ENCODE measurements around the gene DOK6. TPM values are rescaled to one million over a fixed set of nuclear protein-coding genes. Genes with fewer than 3 reads are reported as not detected.

DOK6 gene
- total and polyA plus RNA-seq, 2 of the 13 experiments (the other 11 are each of a cell fraction or from before 2014, with no cell fraction given): 17.0 to 17.2 TPM

- TF ChIP-seq, protein P1, sequence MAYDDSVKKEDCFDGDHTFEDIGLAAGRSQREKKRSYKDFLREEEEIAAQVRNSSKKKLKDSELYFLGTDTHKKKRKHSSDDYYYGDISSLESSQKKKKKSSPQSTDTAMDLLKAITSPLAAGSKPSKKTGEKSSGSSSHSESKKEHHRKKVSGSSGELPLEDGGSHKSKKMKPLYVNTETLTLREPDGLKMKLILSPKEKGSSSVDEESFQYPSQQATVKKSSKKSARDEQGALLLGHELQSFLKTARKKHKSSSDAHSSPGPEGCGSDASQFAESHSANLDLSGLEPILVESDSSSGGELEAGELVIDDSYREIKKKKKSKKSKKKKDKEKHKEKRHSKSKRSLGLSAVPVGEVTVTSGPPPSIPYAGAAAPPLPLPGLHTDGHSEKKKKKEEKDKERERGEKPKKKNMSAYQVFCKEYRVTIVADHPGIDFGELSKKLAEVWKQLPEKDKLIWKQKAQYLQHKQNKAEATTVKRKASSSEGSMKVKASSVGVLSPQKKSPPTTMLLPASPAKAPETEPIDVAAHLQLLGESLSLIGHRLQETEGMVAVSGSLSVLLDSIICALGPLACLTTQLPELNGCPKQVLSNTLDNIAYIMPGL (CRISPR knock-in tag; IDR thresholded peaks at IDR 0.05; ENCODE audit: borderline replicate concordance in 1 of 2, low read depth in 1 of 2): peak; percentile 43 to 77; a peak in 3 of 4 replicates
- TF ChIP-seq, protein P2, sequence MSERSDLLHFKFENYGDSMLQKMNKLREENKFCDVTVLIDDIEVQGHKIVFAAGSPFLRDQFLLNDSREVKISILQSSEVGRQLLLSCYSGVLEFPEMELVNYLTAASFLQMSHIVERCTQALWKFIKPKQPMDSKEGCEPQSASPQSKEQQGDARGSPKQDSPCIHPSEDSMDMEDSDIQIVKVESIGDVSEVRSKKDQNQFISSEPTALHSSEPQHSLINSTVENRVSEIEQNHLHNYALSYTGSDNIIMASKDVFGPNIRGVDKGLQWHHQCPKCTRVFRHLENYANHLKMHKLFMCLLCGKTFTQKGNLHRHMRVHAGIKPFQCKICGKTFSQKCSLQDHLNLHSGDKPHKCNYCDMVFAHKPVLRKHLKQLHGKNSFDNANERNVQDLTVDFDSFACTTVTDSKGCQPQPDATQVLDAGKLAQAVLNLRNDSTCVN (CRISPR knock-in tag; IDR thresholded peaks at IDR 0.05; ENCODE audit: borderline replicate concordance): 0 out of 2 replicates have a peak, but pooled peaks have one; percentile 40
- TF ChIP-seq SP2 (CRISPR knock-in tag; IDR thresholded peaks at IDR 0.05) (peak; percentile 47; the same call in 1 of the 2 replicates), SNAPC2 (CRISPR knock-in tag; IDR thresholded peaks at IDR 0.05) (no peak), CBX2 (IDR thresholded peaks at IDR 0.05; ENCODE audit: low read depth, low read length) (no peak), CBX2 (CRISPR knock-in tag; IDR thresholded peaks at IDR 0.05; ENCODE audit: low read depth) (peak; percentile 63; the same call in 1 of the 2 replicates), TRAFD1 (CRISPR knock-in tag; IDR thresholded peaks at IDR 0.05; ENCODE audit: borderline replicate concordance) (no peak), ZBTB8A (CRISPR knock-in tag; IDR thresholded peaks at IDR 0.05; ENCODE audit: borderline replicate concordance, low read depth) (no peak), ZNF33A (CRISPR knock-in tag; IDR thresholded peaks at IDR 0.05; ENCODE audit: borderline replicate concordance) (no peak), FOXK2 (IDR thresholded peaks at IDR 0.05) (0 out of 2 replicates have a peak, but pooled peaks have one; percentile 7), NFKB2 (CRISPR knock-in tag; IDR thresholded peaks at IDR 0.05; ENCODE audit: borderline replicate concordance) (peak; percentile 78; the same call in 1 of the 2 replicates)
- TF ChIP-seq, protein P3, sequence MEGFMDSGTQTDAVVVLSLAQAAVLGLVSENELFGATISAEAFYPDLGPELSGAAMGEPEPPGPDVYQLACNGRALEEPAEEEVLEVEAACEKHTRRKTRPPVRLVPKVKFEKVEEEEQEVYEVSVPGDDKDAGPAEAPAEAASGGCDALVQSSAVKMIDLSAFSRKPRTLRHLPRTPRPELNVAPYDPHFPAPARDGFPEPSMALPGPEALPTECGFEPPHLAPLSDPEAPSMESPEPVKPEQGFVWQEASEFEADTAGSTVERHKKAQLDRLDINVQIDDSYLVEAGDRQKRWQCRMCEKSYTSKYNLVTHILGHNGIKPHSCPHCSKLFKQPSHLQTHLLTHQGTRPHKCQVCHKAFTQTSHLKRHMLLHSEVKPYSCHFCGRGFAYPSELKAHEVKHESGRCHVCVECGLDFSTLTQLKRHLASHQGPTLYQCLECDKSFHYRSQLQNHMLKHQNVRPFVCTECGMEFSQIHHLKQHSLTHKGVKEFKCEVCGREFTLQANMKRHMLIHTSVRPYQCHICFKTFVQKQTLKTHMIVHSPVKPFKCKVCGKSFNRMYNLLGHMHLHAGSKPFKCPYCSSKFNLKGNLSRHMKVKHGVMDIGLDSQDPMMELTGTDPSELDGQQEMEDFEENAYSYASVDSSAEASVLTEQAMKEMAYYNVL (CRISPR knock-in tag; IDR thresholded peaks at IDR 0.05; ENCODE audit: borderline replicate concordance): no peak; the same call in 1 of the 2 replicates
- TF ChIP-seq, protein P4, sequence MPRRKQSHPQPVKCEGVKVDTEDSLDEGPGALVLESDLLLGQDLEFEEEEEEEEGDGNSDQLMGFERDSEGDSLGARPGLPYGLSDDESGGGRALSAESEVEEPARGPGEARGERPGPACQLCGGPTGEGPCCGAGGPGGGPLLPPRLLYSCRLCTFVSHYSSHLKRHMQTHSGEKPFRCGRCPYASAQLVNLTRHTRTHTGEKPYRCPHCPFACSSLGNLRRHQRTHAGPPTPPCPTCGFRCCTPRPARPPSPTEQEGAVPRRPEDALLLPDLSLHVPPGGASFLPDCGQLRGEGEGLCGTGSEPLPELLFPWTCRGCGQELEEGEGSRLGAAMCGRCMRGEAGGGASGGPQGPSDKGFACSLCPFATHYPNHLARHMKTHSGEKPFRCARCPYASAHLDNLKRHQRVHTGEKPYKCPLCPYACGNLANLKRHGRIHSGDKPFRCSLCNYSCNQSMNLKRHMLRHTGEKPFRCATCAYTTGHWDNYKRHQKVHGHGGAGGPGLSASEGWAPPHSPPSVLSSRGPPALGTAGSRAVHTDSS (CRISPR knock-in tag; conservative IDR thresholded peaks at IDR 0.05): no peak
- TF ChIP-seq, protein P5, sequence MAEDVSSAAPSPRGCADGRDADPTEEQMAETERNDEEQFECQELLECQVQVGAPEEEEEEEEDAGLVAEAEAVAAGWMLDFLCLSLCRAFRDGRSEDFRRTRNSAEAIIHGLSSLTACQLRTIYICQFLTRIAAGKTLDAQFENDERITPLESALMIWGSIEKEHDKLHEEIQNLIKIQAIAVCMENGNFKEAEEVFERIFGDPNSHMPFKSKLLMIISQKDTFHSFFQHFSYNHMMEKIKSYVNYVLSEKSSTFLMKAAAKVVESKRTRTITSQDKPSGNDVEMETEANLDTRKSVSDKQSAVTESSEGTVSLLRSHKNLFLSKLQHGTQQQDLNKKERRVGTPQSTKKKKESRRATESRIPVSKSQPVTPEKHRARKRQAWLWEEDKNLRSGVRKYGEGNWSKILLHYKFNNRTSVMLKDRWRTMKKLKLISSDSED (CRISPR knock-in tag; IDR thresholded peaks at IDR 0.05): no peak
- TF ChIP-seq, protein P6, sequence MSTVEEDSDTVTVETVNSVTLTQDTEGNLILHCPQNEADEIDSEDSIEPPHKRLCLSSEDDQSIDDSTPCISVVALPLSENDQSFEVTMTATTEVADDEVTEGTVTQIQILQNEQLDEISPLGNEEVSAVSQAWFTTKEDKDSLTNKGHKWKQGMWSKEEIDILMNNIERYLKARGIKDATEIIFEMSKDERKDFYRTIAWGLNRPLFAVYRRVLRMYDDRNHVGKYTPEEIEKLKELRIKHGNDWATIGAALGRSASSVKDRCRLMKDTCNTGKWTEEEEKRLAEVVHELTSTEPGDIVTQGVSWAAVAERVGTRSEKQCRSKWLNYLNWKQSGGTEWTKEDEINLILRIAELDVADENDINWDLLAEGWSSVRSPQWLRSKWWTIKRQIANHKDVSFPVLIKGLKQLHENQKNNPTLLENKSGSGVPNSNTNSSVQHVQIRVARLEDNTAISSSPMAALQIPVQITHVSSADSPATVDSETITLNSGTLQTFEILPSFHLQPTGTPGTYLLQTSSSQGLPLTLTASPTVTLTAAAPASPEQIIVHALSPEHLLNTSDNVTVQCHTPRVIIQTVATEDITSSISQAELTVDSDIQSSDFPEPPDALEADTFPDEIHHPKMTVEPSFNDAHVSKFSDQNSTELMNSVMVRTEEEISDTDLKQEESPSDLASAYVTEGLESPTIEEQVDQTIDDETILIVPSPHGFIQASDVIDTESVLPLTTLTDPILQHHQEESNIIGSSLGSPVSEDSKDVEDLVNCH (CRISPR knock-in tag; IDR thresholded peaks at IDR 0.05): no peak
Observed at GRCh38 chr18:69400253-69400975, at the start of gene DOK6 (continued).
